Ureter (tissue), 1 donor: Measurements from ENCODE around the gene GAPVD1. TPM values are rescaled to one million over a fixed set of nuclear protein-coding genes. Genes with fewer than 3 reads are reported as not detected.
"Not testable (repeated sequence)": the region's sequence is repeated elsewhere in the genome, so short reads cannot be mapped to it uniquely, and the experiment has no call there.

Experiments used
- DNase-seq: peaks from one replicate; pipeline ENCODE4 v3.0.0-alpha.2; 2020; ENCODE audit warnings: low spot score
- total RNA-seq: library from RNA; stranded (reverse); gene quantifications from one replicate; pipeline ENCODE4 v1.2.4, GENCODE V29; 2023
- donor health status: DM: yes; HTN: yes; CAD: no.

Gene GAPVD1
- total RNA-seq, 1 donor from 2014 or later: 54.6 TPM

DNA sequence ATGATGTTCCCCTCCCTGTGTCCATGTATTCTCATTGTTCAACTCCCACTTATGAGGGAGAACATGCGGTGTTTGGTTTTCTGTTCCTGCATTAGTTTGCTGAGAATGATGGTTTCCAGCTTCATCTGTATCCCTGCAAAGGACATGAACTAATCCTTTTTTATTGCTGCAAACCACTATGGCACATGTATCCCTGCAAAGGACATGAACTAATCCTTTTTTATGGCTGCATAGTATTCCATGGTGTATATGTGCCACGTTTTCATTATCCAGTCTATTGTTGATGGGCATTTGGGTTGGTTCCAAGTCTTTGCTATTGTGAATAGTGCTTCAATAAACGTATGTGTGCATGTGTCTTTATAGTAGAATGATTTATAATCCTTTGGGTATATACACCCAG, 54.7 kb downstream of the GAPVD1 start:
- DNase-seq: not testable (repeated sequence)

DNA sequence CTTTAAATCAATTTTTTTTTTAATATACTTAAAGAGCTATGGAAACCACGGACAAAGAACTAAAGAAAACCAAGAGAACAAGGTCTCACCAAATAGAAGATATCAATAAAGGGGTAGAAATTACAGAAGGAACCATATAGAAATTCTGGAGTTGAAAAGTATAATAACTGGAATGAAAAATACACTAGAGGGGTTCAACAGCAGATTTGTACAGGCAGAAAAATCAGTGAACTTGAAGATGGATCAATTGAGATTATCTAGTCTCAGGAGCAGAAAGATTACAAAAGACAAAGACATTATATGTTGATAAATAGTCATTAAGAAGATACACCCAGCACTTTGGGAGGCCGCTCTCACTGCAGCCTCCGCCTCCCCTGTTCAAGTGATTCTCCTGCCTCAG, 56.1 kb downstream of the GAPVD1 start:
- DNase-seq: no peak

DNA sequence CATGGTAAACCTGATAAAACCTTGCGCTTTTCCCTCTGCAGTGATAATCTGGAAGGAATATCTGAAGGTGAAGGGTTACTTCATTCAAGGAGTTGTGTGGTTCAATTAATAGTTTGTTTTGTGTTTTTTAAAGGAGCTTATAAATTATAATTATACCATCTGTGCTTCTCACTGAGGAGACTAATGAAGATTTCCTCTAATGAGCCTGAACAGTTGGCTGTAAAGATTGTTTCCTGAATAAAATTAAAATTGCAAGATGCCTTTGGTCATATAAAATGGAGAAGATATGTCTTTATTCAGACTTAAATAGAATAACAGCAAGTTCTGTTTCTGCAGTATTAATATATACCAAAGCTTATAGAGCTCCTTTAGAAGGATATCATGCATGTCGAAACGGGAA, 59.9 kb downstream of the GAPVD1 start:
- no peak for DNase-seq

DNA sequence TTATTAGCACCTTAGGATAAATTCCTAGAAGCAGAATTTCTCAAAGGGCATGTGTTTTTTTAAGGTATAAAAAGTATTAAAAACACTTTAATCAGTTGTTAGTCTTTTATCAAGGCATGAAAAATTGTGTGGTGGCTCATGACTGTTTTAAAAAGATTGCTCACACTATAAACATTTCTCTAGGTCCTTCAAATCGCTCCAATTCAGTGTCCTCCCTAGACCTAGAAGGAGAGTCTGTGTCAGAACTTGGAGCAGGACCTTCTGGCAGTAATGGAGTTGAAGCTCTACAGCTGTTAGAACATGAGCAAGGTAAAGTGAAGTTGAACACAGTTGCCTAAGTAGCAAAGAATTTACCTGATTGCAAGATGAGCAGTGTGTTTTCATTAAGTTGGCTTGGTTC, 62.0 kb downstream of the GAPVD1 start:
- no peak for DNase-seq

DNA sequence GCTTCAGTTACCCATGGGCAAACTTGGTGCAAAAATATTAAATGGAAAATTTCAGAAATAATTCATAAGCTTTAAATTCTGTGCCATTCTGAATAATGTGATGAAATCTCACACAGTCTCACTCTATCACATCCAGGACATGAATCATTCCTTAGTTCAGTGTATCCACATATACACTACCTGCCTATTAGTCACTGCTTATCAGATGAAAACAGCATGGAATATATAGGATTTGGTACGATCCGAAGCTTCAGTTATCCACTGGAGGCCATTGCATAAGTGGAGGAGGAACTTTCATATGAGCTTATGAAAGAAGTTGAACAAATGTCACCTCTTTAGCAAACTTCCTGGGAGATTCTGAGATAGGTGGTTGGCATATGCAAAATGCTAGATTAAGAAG, 64.2 kb downstream of the GAPVD1 start:
- no peak for DNase-seq

DNA sequence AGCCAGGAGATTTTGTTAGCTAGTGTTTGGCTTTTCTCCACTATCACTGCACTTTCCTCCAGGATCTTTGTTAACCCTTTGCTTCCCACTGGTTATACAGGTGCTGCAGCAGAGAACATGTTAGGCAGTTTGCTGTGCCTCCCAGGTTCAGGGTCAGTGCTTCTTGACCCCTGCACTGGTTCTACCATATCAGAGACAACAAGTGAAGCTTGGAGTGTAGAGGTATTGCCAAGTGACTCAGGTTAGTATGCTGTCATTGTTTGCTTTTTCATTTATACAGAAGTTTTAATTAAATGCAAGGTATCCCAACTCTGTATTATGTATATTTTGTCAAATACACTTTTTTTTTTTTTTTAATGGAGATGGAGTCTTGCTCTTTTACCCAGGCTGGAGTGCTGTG, 68.4 kb downstream of the GAPVD1 start:
- DNase-seq: no peak

DNA sequence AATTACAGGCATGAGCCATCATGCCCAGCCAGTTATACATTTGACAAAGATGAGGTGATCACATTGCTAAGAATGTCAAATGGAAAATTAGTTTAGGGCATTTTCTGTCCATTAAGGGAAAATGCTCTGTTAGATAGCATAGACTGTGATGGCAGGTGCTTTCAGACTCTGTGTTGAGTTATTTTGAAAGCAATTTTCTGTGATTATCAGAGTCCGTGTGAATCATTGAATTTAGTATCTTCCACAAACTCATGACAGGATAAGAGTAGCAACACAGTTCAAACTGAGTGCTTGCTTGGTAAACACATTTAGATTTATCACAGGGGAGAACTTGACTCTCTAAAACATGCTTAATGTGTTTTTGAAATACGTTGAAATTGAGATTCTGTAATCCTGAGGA, 69.0 kb downstream of the GAPVD1 start:
- no peak for DNase-seq

- no peak for DNase-seq
Observed at GRCh38 chr9:125332527-125332926, 70.9 kb downstream of the GAPVD1 start.

- DNase-seq: no peak
Observed at GRCh38 chr9:125337236-125337635, 75.6 kb downstream of the GAPVD1 start.

- no peak for DNase-seq
Observed at GRCh38 chr9:125338929-125339328, 77.3 kb downstream of the GAPVD1 start.

DNA sequence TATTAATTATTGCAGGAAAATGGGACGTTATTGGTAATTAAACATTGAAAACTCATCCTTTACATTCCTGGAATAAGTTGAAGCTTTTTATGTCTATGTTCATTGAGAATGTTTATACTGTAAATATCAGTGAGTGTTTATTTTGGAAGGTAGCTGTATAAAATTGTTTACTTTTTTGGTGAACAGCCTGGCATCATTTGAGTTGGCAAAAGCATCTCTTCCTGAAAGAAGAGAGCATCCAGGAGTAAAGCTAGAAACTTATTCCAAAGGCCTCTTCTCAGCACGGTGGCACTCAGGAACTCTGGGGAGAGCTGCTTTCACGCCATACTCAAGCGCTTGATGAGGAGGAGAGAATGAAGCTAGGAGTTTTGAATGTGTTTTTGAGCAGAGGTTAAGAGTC, 79.9 kb downstream of the GAPVD1 start:
- DNase-seq: no peak

DNA sequence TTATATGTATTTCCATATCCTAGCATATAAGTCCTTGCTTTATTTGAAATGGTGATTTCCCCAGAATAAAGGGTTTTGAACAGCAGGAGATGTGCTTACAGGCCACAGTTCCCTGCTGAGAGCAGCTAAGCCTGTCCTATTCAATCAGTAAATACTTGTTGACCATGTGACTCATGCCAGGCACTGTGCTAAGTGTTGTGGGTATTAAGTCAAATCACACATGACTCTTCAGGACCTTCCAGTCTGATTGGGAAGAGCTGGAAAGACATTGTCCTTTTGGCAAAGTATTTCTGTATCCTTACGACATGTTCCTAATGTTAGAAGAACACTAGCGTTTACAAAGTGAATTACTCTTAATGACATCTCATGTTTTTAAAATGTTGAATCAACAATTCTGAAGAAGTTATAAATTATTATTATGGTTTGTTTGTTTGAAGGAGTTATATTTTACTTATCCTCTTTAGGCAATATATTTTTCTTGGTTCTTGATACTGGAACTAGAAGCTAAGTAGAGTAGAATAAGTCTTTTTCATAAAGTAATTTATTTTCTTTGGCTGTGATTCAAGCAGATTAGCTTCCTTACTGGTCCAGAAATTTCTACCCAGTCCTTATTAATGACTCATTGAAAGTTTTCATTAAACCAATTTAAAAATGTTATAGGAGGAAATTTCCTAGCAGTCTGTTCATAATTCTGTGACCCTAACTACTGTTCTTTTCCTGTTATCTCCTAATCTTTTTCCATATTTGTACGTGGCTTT, 82.1 kb downstream of the GAPVD1 start:
- DNase-seq: no peak

- no peak for DNase-seq
Observed at GRCh38 chr9:125346080-125346732, 84.6 kb downstream of the GAPVD1 start.

DNA sequence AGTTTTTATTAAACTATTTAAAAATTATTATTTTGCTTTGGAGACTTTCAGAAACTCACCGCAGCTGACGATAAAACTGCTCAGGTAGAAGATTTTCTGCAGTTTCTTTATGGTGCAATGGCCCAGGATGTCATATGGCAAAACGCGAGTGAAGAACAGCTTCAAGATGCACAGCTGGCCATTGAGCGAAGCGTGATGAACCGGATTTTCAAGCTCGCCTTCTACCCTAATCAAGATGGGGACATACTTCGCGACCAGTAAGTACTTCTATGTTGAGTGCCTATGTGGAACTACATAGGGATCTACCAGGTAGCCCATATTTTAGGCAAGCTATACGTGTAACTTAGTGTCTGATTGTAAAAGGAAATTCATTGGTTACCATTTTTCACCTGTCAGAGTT, 94.0 kb downstream of the GAPVD1 start:
- no peak for DNase-seq

GRCh38 chr9:125356032-125356431, 94.4 kb downstream of the GAPVD1 start:
- no peak for DNase-seq

DNA sequence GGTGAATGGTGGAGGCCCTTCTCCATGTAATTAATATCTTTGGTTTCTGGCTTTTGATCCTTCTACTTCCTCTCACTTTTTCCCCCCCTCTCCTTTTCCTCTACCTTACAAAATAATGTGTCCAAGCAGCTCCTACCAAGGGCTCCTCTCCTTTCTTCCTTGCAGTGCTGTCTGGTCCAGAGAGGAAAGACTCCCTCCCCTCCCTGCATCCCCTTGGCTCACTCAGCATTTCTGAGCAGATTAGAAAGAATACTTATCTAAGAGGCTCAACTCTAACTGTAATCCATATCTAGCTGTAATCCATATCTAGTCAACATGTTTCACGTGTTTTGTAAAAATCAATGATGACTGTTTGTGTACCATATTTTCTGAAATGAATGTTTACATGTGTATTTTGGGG, 97.4 kb downstream of the GAPVD1 start:
- no peak for DNase-seq

DNA sequence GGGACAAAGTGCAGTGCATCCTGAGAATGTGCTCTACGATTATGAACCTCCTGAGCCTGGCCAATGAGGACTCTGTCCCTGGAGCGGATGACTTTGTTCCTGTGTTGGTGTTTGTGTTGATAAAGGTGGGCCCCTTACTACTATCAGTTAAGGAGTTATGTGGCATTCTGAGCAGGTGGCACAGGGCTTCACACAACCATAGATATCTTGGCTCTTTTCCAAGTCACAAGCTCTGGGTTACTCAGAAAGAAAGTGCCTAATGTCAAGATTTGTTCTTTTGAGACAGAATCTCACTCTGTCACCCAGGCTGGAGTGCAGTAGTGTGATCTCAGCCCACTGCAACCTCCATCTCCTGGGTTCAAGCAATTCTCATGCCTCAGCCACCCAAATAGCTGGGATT, 99.0 kb downstream of the GAPVD1 start:
- no peak for DNase-seq

- DNase-seq: no peak
Observed at GRCh38 chr9:125361837-125362531, 100.4 kb downstream of the GAPVD1 start.

DNA sequence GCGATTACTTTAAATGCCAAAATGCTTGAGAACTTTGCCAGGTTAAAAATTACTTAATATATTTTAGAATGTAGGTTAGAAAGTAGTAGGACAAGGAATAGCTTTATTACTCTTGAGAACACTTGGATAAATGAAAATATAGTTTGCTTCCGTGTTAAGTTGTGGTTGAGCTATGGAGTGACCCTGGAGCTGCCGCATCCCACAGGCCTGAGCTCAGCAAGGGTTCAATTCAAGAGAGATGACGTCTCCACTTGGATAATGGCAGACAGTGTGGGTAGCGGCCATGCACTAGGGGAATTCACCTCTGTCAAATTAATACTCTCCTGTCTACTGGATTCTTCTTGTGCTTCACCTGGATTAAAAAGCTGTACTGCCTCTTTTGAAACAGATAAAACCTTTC, 105.0 kb downstream of the GAPVD1 start:
- no peak for DNase-seq

GRCh38 chr9:125370786-125371185, 109.2 kb downstream of the GAPVD1 start:
- no peak for DNase-seq

- DNase-seq: no peak
Observed at GRCh38 chr9:125372441-125373226, 111.0 kb downstream of the GAPVD1 start.
